SK-N-SH treated with all-trans-retinoic acid at 6 μM for 48 hours (cell line): Measurements from ENCODE around the gene PLCB1.

ENCODE experiments used
- ARNTL ChIP-seq: fragments of 450-650 bp; formaldehyde crosslinking; IDR thresholded peaks from 2 replicates; pipeline ENCODE4 v1.5.0; 2020; ENCODE audit warnings: low read depth, mild to moderate bottlenecking, moderate library complexity, borderline replicate concordance
- BACH2 ChIP-seq: fragments of 250-450 bp; sonication (Bioruptor Pico); IDR thresholded peaks from 2 replicates; pipeline ENCODE4 v1.9.0; 2021; ENCODE audit warnings: mild to moderate bottlenecking, borderline replicate concordance
- GLIS3 ChIP-seq: fragments of 250-450 bp; sonication (Bioruptor Pico); IDR thresholded peaks from 2 replicates; pipeline ENCODE4 v1.5.0; 2020; ENCODE audit warnings: mild to moderate bottlenecking, moderate library complexity
- ISL1 ChIP-seq: fragments of 250-450 bp; sonication (Bioruptor Pico); IDR thresholded peaks from 2 replicates; pipeline ENCODE4 v2.1.2; 2022; ENCODE audit warnings: mild to moderate bottlenecking, moderate library complexity
- POU6F1 ChIP-seq: fragments of 250-450 bp; sonication (Bioruptor Pico); IDR thresholded peaks from 2 replicates; pipeline ENCODE4 v1.8.0; 2021; ENCODE audit warnings: low read depth, mild to moderate bottlenecking, moderate library complexity, borderline replicate concordance
- RARB ChIP-seq: fragments of 250-450 bp; sonication (Bioruptor Pico); IDR thresholded peaks from 2 replicates; pipeline ENCODE4 v1.8.0; 2021; ENCODE audit warnings: mild to moderate bottlenecking, moderate library complexity
- SNAI2 ChIP-seq: fragments of 250-450 bp; sonication (Bioruptor Pico); IDR thresholded peaks from 2 replicates; pipeline ENCODE4 v1.5.0; 2020; ENCODE audit warnings: mild to moderate bottlenecking, moderate library complexity
- TSHZ2 ChIP-seq: fragments of 250-450 bp; sonication (Bioruptor Pico); IDR thresholded peaks from 2 replicates; pipeline ENCODE4 v1.5.0; 2020; ENCODE audit warnings: mild to moderate bottlenecking, moderate library complexity
- ZC3H10 ChIP-seq: fragments of 250-450 bp; sonication (Bioruptor Pico); IDR thresholded peaks from 2 replicates; pipeline ENCODE4 v1.5.1; 2021; ENCODE audit warnings: mild to moderate bottlenecking, moderate library complexity
- ZFP3 ChIP-seq: fragments of 250-450 bp; sonication (Bioruptor Pico); IDR thresholded peaks from 2 replicates; pipeline ENCODE4 v1.5.0; 2020; ENCODE audit warnings: mild to moderate bottlenecking, moderate library complexity
- ZFP30 ChIP-seq: fragments of 450-650 bp; formaldehyde crosslinking; IDR thresholded peaks from 2 replicates; pipeline ENCODE4 v1.5.0; 2022; ENCODE audit warnings: mild to moderate bottlenecking, moderate library complexity
- ZNF565 ChIP-seq: fragments of 450-650 bp; formaldehyde crosslinking; conservative IDR thresholded peaks from 2 replicates; pipeline ENCODE4 v1.5.0; 2020; ENCODE audit warnings: low read depth, mild to moderate bottlenecking, moderate library complexity
- ZNF70 ChIP-seq: fragments of 450-650 bp; formaldehyde crosslinking; IDR thresholded peaks from 2 replicates; pipeline ENCODE4 v1.5.0; 2020; ENCODE audit warnings: mild to moderate bottlenecking, moderate library complexity
- ZNF8 ChIP-seq: fragments of 450-650 bp; formaldehyde crosslinking; IDR thresholded peaks from 2 replicates; pipeline ENCODE4 v1.5.0; 2020; ENCODE audit warnings: mild to moderate bottlenecking, moderate library complexity

- TF ChIP-seq ZFP3 (CRISPR knock-in tag) (no peak), ZNF70 (CRISPR knock-in tag) (no peak), ZFP30 (CRISPR knock-in tag) (no peak), RARB (no peak), GLIS3 (CRISPR knock-in tag) (no peak), SNAI2 (CRISPR knock-in tag) (no peak), BACH2 (no peak), ZNF8 (CRISPR knock-in tag) (no peak), ISL1 (no peak), ARNTL (no peak), ZNF565 (no peak), ZC3H10 (CRISPR knock-in tag) (no peak), POU6F1 (no peak), TSHZ2 (CRISPR knock-in tag) (no peak)
These were observed 771.9 kb downstream of the PLCB1 start for GRCh38 chr20:8903655-8904605.
